Stimulated activated CD8-positive, alpha-beta memory T cell treated with anti-CD3 and anti-CD28 coated beads, Interleukin-4, amount 100 ng/mL, for 1 hour (primary cell): ENCODE measurements around the gene ARID4B.
A peak's percentile ranks its signal among the peaks of the same experiment; 100 is the strongest.
"Not testable (repeated sequence)": the region's sequence is repeated elsewhere in the genome, so short reads cannot be mapped to it uniquely, and the experiment has no call there.

Experiments
- DNase-seq, 2 donors: peaks; one replicate each; pipeline ENCODE4 v3.0.0-alpha.2; 2020; ENCODE audit warnings: low read depth in 2 of 2, low spot score in 1 of 2

The ARID4B gene

GRCh38 chr1:235330918-235331285 is 2.9 kb upstream of the ARID4B start:
- no peak for DNase-seq

GRCh38 chr1:235329139-235329902 is 1.3 kb upstream of the ARID4B start:
- peak in 1 of 2 donors; percentile 14 for DNase-seq

- DNase-seq, result peak; percentile 98 to 100
Observed at GRCh38 chr1:235328271-235329138, 526 bp upstream of the ARID4B start, which contains the start of gene GGPS1. TSS of gene GGPS1 (plus strand) at chr1:235328570. CDS start at chr1:235335265, 6,695 bp downstream.

GRCh38 chr1:235326719-235327558 is 1.0 kb downstream of the ARID4B start:
- peak in 1 of 2 donors; percentile 9 for DNase-seq

GRCh38 chr1:235325854-235326253 is 2.1 kb downstream of the ARID4B start:
- no peak for DNase-seq

- no peak for DNase-seq
Observed at GRCh38 chr1:235325139-235325538, 2.8 kb downstream of the ARID4B start.

- no peak for DNase-seq
Observed at GRCh38 chr1:235324296-235324695, 3.7 kb downstream of the ARID4B start.

- DNase-seq, result no peak
Observed at GRCh38 chr1:235320521-235321179, 7.3 kb downstream of the ARID4B start.

- DNase-seq, result no peak
Observed at GRCh38 chr1:235319255-235319654, 8.7 kb downstream of the ARID4B start.

- no peak for DNase-seq
Observed at GRCh38 chr1:235317168-235317567, 10.8 kb downstream of the ARID4B start.

GRCh38 chr1:235315735-235316134 is 12.2 kb downstream of the ARID4B start:
- no peak for DNase-seq

GRCh38 chr1:235315173-235315572 is 12.8 kb downstream of the ARID4B start:
- DNase-seq, result no peak

GRCh38 chr1:235313931-235314678 is 13.9 kb downstream of the ARID4B start:
- DNase-seq, result no peak

GRCh38 chr1:235313262-235313661 is 14.7 kb downstream of the ARID4B start:
- no peak for DNase-seq

GRCh38 chr1:235309206-235309605 is 18.8 kb downstream of the ARID4B start:
- not testable (repeated sequence) for DNase-seq

- DNase-seq, result no peak
Observed at GRCh38 chr1:235307158-235308124, 20.5 kb downstream of the ARID4B start.

GRCh38 chr1:235304549-235305451 is 23.2 kb downstream of the ARID4B start:
- no peak for DNase-seq

GRCh38 chr1:235302143-235302542 is 25.8 kb downstream of the ARID4B start:
- DNase-seq, result no peak
